IMR-90 (cell line): ENCODE measurements around the gene KRTAP20-3.

Experiments used
- BHLHE40 ChIP-seq: fragments of 150-350 bp; IDR thresholded peaks from 2 replicates; pipeline ENCODE4 v1.6.1; 2016; ENCODE audit warnings: mild to moderate bottlenecking, low read depth, low read length
- CEBPB ChIP-seq: IDR thresholded peaks from 2 replicates; pipeline ENCODE4 v1.6.1; 2012; ENCODE audit warnings: low read depth, low read length, improper control_type of control experiment
- CTCF ChIP-seq: conservative IDR thresholded peaks from 2 replicates; pipeline ENCODE4 v1.5.1; 2012; ENCODE audit warnings: mild to moderate bottlenecking, low read depth, low read length, improper control_type of control experiment
- FOS ChIP-seq: fragments of 150-350 bp; IDR thresholded peaks from 2 replicates; pipeline ENCODE4 v1.6.1; 2016; ENCODE audit warnings: low read depth, low read length
- MAZ ChIP-seq: IDR thresholded peaks from 2 replicates; pipeline ENCODE4 v1.6.1; 2012; ENCODE audit warnings: low read depth, mild to moderate bottlenecking, low read length, improper control_type of control experiment, moderate library complexity, borderline replicate concordance
- RAD21 ChIP-seq: IDR thresholded peaks from 2 replicates; pipeline ENCODE4 v1.6.1; 2012; ENCODE audit warnings: low read length, improper control_type of control experiment
- RFX5 ChIP-seq: IDR thresholded peaks from 2 replicates; pipeline ENCODE4 v1.8.0; 2012; ENCODE audit warnings: low read depth, mild to moderate bottlenecking, low read length, moderate library complexity
- SMC3 ChIP-seq: fragments of 150-350 bp; IDR thresholded peaks from 2 replicates; pipeline ENCODE4 v1.6.1; 2016; ENCODE audit warnings: low read depth, mild to moderate bottlenecking, antibody characterized with exemption, low read length, moderate library complexity
- TF ChIP-seq, protein P1 (sequence below): fragments of 150-350 bp; IDR thresholded peaks from 2 replicates; pipeline ENCODE4 v1.6.1; 2017; ENCODE audit warnings: mild to moderate bottlenecking, antibody characterized with exemption, low read length, low read depth

DNA sequence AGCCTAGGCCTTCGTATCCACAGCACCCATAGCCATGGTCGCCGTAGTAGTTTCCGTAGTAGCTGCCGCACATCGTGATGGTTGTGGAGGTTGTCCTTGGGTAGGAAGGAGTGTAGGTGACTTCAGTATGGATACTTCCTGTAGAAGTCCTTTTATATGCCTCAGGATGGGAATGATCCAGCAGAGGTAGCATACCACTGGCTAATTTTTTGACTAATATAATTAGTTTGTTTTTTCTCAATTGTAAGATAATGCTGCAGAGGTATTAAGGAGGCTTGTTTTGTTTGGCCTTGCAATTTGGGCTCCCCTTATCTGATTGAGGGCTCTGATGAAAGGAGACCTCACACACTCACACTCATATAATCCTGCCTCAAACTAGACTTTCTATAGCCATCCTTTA is 43.9 kb upstream of the KRTAP20-3 start, which contains the start of gene KRTAP6-2:
- TF ChIP-seq CTCF, result no peak
- TF ChIP-seq SMC3, result no peak
- TF ChIP-seq, protein P1, sequence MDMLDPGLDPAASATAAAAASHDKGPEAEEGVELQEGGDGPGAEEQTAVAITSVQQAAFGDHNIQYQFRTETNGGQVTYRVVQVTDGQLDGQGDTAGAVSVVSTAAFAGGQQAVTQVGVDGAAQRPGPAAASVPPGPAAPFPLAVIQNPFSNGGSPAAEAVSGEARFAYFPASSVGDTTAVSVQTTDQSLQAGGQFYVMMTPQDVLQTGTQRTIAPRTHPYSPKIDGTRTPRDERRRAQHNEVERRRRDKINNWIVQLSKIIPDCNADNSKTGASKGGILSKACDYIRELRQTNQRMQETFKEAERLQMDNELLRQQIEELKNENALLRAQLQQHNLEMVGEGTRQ, result no peak
- TF ChIP-seq CEBPB, result no peak
- TF ChIP-seq FOS, result no peak
- TF ChIP-seq RAD21, result no peak
- no peak for TF ChIP-seq BHLHE40
- no peak for TF ChIP-seq RFX5
- no peak for TF ChIP-seq MAZ
